NCI-H1417 (cell line): ENCODE results near the gene USP36.

ENCODE experiments used
- DNase-seq, 3 experiments: peaks; one replicate each; lab custom pipeline; 2025; lab: John Stamatoyannopoulos, UW

The USP36 gene

DNA sequence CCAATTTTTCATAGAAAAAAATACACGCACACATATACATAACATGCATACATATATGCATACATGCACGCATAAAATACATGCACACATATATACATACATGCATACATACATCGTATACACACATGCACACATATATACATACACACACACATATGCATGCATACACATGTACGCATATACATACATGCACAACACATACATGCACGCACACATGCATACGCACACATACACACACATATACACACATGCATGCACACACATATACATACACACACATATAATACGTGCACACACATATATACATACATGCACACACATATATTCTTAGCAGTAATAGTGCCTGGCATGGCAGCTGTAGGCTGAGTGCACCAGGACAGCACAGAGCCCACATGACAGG, 24.9 kb downstream of the USP36 start:
- no peak for DNase-seq

DNA sequence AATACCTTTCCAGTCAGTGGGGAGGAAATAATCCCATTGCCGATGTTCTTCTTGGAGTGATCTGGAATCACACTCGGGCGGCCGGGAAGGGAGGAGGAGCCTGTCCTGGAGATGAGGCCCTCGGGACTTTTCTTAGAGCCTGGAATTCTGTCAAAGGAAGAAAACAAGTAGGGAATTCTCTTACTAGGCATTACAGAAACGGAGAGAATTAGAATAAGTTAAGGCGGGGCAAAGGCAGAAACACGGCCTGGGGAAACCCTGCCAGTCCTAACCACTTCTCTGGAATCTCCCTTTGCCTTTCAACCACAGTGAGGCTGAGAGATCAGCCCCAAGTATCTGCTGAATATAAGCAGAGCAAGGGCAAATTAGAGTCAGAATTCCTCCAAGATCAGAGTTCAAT, 27.8 kb downstream of the USP36 start:
- DNase-seq, result no peak

DNA sequence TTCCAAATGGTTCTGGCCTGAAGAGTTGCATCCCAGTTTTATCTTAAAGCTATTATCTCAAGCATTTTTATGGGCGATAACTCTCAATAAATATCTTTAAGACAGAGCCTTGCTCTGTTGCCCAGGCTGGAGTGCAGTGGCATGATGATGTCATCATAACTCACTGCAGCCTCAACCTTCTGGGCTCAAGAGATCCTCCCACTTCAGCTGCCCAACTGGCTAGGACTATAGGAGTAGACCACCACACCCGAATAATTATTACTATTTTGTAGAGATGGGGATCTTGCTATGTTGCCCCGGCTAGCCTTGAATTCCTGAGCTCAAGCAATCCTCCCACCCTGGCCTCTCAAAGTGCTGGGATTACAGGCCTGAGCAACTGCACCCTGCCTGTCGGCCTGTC, 32.5 kb downstream of the USP36 start:
- no peak for DNase-seq

DNA sequence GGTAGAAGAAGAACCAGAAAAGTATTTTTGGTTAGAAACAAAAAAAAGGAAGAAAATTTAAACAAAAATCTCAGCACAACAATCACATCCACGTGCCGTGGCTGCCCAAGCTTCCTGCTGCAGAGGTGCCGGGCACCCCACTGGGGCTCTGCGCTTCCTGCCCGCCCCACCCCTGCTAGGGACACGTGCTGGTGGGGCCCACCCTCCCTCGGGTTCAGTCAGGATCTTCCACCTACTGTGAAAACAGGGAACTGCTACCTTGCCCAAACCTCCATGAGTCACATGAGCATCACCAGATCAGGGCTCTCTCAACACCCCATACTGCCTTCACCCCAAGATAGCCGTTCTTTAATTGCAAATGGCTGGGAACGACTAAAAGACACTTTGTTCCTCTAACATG, 34.2 kb downstream of the USP36 start:
- DNase-seq, result no peak

DNA sequence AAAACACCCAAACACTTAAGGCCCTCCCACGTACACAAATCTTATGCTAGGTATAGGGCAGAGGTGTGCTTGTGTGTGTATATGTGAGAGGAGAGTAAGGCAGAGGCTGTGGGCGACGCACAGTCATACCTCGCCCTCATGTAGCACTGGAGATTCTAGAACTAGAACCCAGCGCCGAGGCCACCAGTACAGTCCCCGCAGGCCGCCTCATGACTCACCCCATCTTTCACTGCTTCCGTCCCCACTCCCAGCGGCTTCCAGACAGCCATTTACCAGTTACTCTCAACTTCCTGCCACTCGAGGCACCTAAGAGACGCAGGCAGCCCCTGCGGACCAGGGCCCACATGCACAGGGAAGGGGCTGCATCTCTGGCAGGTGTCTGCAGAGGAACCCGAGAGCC, 35.3 kb downstream of the USP36 start:
- DNase-seq, result no peak

DNA sequence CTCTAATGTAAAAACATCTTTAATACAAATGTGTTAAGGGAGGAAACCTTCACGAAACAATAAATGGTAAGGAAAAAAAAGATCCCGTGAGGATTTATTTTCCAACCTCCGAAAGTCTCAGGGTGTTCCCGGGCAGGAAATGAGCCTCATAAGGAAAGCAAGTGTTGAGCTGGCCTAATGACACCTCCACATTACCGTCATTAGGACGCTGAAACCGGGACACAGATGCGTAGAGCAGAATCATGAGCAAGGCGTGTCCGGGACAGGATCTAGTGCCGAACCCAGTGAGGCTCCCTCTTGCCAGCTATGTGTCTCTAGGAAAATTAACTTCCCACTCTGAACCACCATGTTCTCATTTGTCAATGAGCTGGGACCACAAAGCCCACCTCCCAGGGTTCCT, 35.8 kb downstream of the USP36 start:
- DNase-seq, result no peak

DNA sequence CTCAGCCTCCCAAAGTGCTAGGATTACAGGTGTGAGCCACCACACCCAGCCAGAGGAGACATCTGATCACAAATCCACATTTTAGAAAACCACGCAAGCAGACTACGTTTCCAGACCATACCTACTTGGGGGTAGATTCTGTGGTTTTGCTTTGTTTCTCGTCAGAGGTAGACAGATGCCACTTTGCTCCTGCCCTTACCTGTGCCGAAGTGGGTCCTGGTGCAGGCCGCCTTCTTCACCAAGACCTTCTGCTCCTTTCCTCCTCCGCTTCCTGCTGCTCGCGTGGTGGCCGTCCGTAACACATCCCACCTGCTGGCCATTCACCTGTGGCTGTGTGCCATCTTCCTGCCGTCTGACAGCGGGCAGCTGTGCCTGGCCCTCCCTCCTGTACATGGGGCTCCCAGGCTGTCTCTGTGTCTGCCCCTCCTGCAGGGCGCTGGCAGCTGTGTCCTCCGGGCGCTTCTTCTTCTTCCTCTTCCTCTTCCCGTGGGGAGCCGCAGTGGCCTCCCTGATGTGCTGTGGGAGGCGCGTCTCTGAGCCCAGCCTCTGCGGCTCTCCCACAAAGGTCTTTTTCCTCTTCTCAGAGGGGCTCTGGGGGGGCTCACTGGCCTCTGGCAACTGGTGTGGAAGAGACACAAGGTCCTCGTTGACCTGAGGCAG, 37.3 kb downstream of the USP36 start:
- DNase-seq, result no peak

DNA sequence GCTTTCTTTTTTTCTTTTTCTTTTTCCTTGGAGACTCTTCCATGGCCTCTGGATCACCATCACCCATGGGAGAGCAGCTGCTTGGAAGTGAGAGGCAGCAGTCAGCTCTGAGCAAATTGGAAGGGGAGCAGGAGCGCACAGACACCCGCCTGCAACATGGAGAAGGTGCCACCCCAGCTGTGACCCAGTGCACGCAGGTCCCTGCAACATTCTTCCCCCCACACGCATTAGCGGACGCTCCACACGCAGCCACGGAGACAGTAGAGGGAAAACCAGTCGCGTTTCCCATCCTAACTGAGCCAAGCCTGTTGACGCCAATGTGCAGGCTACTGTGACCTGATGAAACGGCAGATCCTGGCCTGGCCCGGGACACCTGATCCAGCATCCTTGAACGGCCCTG, 38.2 kb downstream of the USP36 start:
- DNase-seq, result no peak

DNA sequence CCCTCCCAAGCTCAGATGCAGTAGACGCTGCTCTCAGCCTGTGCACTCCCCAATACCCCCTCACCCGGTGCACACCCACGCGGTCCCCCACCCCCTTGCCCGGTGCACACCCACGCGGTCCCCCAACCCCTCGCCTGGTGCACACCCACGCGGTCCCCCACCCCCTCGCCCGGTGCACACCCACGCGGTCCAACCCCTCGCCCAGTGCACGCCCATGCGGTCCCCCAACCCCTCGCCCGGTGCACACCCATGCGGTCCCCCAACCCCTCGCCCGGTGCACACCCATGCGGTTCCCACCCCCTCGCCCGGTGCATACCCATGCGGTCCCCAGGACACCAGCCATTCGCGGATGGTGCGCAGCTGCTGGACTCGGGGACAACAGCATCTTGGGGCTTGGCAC, 38.6 kb downstream of the USP36 start:
- DNase-seq, result no peak

DNA sequence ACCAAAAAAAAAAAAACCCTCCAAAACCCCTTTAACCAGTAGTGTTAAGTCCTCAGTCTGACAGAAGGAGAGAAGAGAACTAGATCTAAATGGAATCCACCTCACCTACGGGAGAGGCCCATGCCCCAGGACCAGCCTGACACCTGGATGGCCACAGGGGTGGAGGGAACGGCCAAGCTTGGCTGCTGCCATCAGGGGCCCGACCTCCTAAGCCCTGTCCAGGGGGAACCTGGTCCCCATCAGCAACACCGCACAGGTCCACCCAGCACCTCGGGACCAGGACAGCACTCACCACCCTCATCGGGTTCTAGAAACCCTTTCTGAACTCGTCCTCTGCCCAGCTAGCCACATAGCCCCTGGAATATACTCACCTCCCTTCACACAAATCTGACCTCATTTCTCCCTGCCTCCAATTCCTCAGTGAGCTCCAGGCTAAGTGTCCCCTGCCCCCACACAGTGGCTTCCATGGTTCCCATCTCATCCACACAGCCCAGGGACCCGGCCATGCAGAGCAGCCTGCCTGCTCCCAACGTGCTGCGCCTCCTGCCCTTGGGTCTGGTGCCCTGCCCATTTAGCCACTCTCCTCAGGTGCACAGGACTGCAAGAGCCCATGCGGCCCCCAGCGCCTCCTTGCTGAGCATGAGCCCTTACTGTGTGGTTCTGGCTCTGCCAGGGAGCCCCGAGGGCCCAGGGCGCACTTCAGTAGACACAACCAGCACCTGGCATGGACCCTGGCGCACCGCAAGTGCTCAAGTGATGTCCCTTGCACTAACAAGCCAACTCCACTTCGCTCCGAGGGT, 40.3 kb downstream of the USP36 start:
- DNase-seq, result no peak

DNA sequence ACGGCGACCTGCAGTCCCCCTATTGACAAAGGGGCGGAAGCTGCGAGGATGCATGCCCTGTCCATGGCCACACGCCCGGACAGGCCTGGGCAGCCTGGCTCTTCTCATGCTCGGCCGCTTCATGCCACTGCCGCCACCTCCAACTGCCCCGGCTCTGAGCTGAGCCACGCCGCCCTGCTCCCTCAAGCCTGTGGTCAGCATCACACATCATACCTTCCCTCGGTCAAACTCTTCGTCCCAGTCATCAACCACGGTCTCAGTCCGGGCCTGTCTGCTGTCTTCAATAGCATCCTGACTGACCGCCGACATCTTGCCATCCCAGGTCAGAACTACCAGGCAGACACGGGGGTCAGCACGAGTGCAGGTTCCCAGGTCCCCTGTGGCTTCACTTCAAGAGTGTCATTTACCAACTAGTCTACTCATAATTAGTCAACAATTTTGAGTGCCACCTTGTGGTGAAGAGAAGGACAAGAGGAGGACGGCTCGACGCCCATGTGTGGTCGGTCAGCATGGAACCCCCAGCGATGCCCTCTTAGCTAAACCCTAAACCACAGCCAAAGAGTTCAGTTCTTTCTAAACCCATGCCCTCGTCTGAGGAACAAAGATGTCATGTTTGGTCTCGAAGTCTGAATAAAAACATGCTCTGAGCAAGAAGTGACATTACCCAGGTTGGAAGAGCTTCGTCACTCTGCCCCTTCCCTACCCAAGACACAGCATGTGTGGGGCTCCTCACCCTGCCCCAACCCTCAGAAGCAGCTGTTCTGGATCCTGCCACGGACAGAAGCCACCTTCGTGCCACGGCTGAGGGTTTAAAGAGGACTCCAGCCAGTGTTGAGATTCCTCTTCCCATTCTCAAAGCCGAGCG, 41.7 kb downstream of the USP36 start:
- DNase-seq, result peak; percentile 2 to 31 (median 4)

DNA sequence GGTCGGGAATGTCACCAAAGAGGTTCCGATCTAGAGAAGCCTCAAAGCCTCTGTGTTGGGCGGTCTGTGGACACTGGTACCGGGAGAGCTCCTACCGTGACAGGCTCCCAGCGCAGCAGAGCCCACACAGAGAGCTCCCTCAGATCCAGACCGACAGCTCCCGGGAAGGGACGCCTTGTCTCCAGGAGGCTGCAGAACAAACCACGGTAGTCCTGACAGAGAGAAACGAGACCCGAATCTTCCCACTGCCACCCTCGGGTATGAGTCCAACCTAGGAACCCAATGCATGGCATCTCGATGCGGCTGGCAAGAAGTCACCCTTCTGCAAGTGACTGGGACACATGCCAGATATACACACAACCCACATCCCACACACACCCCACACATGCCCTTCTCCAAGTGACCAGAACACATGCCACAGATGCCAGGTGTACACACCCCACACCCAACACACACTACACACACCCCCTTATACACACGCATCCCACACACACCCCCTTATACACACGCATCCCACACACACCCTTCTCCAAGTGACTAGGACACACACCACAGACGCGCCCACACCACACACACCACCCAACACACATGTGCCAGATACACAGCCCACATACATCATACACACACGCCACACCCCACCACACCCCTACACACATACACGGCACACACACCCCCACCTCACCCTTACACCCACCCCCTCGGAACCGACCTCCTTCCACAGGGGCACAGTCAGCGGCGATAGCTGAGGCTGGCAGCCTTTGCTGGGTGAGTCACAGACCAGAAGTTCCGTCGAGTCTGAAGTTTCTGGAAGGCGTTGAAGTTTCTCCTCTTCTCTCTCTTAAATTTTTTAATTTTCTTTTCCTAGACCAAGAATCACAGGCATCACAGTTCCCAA, 42.7 kb downstream of the USP36 start:
- no peak for DNase-seq

DNA sequence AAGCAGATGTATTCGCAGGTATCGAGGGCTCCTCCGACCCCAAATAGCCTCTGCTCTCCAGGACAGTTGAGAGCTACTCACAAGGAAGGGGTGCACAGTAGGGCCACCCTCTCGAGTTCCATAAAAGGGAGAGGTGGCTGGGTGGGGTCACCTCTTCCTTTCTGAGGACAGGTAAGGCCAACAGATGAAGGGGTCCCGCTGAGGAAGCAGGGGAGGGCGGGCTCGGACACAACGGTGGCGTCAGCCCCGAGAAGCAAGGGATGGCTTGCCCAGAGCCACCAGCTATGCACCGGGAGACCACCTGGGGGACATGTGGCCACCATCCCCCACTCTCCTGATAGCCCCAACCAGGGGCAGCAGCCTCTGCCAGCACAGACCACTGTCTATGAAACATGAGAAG, 43.4 kb downstream of the USP36 start:
- no peak for DNase-seq

DNA sequence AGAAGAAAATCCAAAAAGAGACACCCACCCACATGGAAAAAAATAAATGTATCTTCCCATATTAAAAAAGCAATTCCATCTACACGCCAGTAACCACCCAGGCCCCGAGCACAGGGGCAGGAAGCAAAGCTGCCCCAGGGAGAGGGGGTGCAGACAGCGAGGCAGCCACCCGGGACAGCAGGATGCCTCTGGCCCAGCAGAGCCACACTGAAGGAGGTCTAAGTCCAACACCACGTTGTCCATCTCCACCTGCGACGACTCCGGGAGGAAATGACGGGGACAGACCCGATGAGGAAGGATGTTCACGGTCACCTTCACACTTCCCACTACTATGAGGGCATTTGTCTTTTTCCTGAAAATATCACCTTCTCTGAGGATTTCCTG, 44.1 kb downstream of the USP36 start:
- no peak for DNase-seq

DNA sequence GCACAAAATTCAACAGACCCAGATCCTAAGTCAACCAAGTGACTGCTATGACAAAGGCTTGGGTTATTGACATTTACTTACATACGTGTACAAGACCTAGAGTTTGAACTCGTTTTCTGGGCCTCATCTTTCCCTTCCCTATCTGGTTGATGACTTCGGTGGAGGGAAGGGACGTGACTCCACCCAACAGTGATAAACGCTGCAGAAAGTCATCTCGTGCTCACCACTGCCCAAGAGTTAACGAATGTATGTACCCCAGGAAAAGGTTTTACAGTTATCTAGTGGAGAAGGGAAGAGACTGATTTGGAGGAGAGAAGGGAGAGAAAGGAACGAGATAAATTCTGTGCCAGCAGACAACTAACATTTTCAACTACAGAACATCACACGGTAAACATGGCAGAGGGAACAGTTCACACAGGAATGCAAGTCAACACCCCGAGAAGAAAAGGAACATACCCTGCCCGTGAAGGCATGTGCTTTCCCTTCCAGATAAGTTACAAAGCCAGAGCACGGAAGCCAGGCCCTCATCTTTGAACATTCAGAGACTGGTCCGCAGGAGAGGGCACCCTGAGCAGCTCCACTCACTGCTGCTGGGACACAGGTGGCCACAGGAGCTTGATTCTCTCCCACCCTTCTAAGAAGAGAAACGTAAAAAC, 44.6 kb downstream of the USP36 start:
- no peak for DNase-seq

DNA sequence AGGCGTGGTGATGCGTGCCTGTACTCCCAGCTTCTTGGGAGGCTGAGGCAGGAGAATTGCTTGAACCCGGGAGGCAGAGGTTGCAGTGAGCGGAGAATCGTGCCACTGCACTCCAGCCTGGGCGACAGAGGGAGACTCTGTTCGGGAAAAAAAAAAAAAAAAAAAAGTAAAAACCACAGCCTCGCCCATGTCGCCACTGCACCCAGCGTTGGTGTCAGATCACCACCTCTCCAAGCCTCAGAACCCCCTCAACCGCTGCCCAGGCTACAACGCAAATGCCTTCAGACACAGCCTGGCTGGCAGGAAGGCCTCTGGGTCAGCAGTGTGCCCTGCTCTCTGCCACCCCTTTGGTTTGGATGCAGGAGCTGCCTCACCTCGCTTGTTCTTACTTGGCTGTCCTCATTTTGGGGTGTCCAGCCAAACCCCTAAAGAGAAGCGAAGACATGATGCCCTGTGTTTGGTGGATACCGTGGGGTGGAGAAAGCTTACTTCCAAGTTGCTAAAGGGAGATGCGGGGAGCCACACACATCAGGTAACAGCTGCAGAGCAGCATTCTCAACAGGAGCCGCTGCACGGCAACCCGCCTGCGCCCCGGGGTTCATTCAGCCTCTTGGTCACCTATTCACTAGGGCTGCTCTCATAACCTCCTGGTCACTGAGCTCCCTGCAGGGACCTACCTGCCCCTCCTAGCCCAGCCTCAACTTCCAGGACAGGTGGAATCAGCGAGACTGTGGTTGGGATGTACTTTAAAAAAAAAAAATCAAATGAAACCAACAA, 45.6 kb downstream of the USP36 start:
- no peak for DNase-seq

DNA sequence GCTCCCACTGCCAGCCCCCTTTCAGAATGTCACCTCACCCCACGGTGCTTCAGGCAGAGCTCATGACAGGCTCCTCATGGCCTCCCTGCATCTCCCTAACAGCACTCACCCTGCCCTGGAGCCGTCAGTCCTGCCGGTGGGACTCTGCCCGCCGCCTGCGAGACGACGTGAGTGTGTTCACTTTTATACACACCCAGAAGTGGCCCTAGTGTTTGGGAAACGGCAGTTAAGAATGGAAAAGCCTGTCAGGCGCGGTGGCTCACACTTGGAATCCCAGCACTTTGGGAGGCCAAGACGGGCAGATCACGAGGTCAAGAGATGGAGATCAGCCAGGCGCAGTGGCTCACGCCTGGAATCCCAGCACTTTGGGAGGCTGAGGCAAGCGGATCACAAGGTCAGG, 46.2 kb downstream of the USP36 start:
- DNase-seq, result no peak

DNA sequence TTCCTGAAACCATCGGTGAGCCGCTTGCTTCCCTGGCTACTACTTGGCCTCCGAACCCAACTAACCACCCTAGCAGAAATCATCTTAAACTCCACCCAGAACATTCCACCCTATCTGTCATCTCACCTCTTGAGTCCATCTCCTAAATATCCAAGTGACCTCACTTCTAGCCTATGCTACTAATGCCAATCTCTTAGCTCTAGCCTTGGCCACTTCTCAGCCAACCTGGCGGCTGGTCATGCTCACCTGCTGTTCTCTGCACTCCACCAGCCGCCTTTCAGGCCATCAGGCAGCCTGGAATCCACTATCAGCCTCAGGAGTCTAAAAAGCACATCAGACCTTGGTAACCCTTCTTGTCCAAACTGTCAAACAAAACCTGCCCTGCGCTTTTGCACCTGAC, 46.6 kb downstream of the USP36 start:
- DNase-seq, result no peak

DNA sequence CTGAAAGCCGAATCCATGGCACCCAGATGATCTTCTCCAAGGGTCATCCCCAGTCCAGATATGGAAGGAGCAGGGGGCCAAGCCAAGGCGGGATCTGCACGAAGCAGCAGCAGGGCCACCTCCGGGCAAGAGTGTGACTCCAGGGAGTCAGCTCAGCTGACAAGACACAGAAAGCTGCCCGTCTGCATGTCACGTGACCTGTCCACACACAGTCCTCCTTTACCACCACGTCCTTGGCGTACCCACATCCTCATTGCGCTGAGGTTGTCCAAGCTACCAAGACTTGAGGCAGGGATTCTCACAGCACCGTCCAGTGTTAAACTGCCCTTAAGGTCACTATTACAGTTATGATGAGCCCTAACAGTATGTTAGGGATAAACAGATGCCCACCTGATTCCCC, 47.2 kb downstream of the USP36 start:
- DNase-seq, result no peak

DNA sequence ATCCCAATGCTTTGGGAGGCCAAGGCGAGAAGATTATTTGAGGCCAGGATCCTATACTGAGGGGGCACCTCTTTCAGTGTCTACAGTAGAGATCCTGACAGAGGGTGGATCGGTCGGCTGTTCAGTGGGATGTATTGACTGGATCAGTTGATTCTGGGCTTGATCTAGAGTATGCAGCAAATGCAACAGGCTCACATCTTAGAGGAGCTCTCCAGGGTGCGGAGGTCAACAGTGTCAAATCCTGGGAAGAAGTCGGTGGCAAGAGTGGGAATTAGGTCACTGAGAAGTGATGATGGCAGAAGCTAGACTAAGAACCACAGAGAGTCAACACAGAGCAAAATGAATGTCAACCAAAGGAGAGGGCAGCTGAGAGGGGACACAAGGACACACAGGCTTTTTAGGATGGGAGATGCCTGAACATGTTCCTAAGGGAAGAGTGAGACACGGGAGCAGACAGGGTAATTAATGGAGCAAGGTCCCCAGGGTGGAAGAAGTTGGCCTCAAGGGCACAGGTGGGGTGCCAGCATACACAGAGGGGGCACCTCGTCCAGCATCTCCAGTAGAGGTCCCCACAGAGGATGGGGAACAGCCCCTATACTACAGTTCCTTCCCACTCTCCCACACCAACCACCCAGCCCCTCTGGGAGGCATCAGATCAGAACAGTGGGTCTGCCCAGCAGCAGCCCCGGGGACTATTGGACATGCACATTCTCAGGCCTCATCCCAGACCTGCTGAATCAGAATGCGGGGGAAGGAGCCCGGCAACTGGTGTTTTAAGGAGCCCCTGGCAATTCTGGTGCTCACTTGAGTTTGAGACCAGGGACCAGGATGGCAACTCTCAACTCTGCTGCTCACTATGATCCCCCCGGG, 48.5 kb downstream of the USP36 start:
- no peak for DNase-seq
